Measurements from ENCODE around the gene APBA2. TPM values are rescaled to one million over a fixed set of nuclear protein-coding genes. Genes with fewer than 3 reads are reported as not detected.
A peak's percentile ranks its signal among the peaks of the same experiment; 100 is the strongest.

Gene APBA2
- total and polyA plus RNA-seq, 2 of the 4 experiments (the other 2 are of a cell fraction): 21.7 to 33.0 TPM

- WGBS, 2 experiments (ENCODE audit: extremely low coverage in 2 of 2, insufficient read length in 1 of 2): 100% methylated on average over 3 of the region's 12 CpGs; no CpG with 5 or more reads in 1 of the 2 experiments
- ChIA-PET POLR2A (ENCODE audit: unreplicated experiment) (no interaction called here), CTCF (interaction anchor here (0.8 to 1.6 kb wide), 2 partner anchors 13 to 38 kb away, joined by 3 to 4 read pairs; no protein-coding TSS in a partner anchor)
- Histone ChIP-seq H3K9me1 (ENCODE audit: insufficient read depth, low read length) (peaks cover 23% of the 10 kb centered on the region), H3K9me3 (ENCODE audit: control insufficient read depth, insufficient read depth, low read length) (no peaks in the 10 kb centered on the region), H2AK9ac (replicated peaks; ENCODE audit: low read depth, low read length, poor library complexity) (no peak overlapping the region), H3K4me3 (ENCODE audit: insufficient read depth, low read depth, low read length) (no peak overlapping the region), H3K9ac (ENCODE audit: low read depth, low read length) (no peak overlapping the region), H3K14ac (replicated peaks; ENCODE audit: low read depth, low read length) (no peak overlapping the region; the same call in 1 of the 2 replicates), H3K79me1 (ENCODE audit: low read depth in 1 of 2, low read length in 2 of 2) (peaks cover 23 to 51% of the 10 kb centered on the region in 2 experiments; a peak in 3 of 4 replicates), H4K20me1 (ENCODE audit: insufficient read depth, low read length) (no peaks in the 10 kb centered on the region), H2AK5ac (ENCODE audit: low read depth, low read length) (peak overlapping the region; percentile 87), H2BK15ac (ENCODE audit: low read depth, low read length) (0 out of 3 replicates have a peak overlapping the region, but pooled peaks have one; percentile 32), H3K4me1 (ENCODE audit: control insufficient read depth, insufficient read depth, low read length) (peaks cover 10% of the 10 kb centered on the region), H2BK20ac (ENCODE audit: low read depth, low read length) (peak overlapping the region; percentile 1; the same call in 1 of the 2 replicates), H3K27me3 (ENCODE audit: control insufficient read depth, insufficient read depth, low read length) (no peaks in the 10 kb centered on the region), H3K4me2 (ENCODE audit: low read depth, low read length) (no peak overlapping the region), H3K23ac (ENCODE audit: low read depth, low read length) (no peak overlapping the region), H3K18ac (ENCODE audit: low read depth, low read length) (no peak overlapping the region), H4K5ac (ENCODE audit: low read depth, low read length) (no peak overlapping the region), H2BK120ac (ENCODE audit: low read depth, low read length) (no peak overlapping the region), H2AFZ (replicated peaks; ENCODE audit: low read length, poor library complexity) (no peak overlapping the region), H3K27ac (ENCODE audit: insufficient read depth, low read length) (no peak overlapping the region), H3K4ac (ENCODE audit: low read depth, low read length) (no peak overlapping the region), H2BK5ac (ENCODE audit: low read depth, low read length, poor library complexity, severe bottlenecking) (no peak overlapping the region), H4K8ac (ENCODE audit: low read depth in 2 of 2, low read length in 2 of 2) (peak overlapping the region; percentile 19 to 63; a peak in 2 of 4 replicates), H3K56ac (ENCODE audit: extremely low read depth, insufficient read depth, low read length) (no peak overlapping the region), H4K91ac (ENCODE audit: insufficient read depth, low read depth, low read length) (no peak overlapping the region), H3K36me3 (ENCODE audit: control insufficient read depth, insufficient read depth, low read length) (no peaks in the 10 kb centered on the region)
- DNase-seq (no peak), ATAC-seq (ENCODE audit: low read depth) (no peak; the same call in 1 of the 2 replicates)
- intact Hi-C loops (cut with micrococcal nuclease) (no loop called here), in situ Hi-C loops (cut with MboI; ENCODE audit: low sequenced_read_pairs) (no loop called here), dilution Hi-C loops (cut with HindIII; ENCODE audit: low sequenced_read_pairs, unreplicated experiment) (no loop called here)
- no TSS peak for BruUV-seq (replicated peaks)
- TF ChIP-seq NFE2L2 (IDR thresholded peaks at IDR 0.05; ENCODE audit: low read depth, low read length): no peak
- TF ChIP-seq ELK1 (IDR thresholded peaks at IDR 0.05; ENCODE audit: borderline replicate concordance, low read depth, low read length): no peak
- TF ChIP-seq USF2 (IDR thresholded peaks at IDR 0.05; ENCODE audit: low read depth, low read length): no peak
- TF ChIP-seq SMC3 (IDR thresholded peaks at IDR 0.05; ENCODE audit: low read depth, low read length): no peak
- TF ChIP-seq MXI1 (IDR thresholded peaks at IDR 0.05; ENCODE audit: borderline replicate concordance, low read depth, low read length): no peak
- no peak for TF ChIP-seq RCOR1 (IDR thresholded peaks at IDR 0.05; ENCODE audit: insufficient replicate concordance, low read length)
- TF ChIP-seq RFX5 (IDR thresholded peaks at IDR 0.05; ENCODE audit: low read depth, low read length): no peak
- TF ChIP-seq CTCF (conservative IDR thresholded peaks at IDR 0.05; ENCODE audit: low read depth, low read length): no peak
- TF ChIP-seq MAZ (IDR thresholded peaks at IDR 0.05; ENCODE audit: borderline replicate concordance, low read depth, low read length): no peak
- no peak for TF ChIP-seq BHLHE40 (IDR thresholded peaks at IDR 0.05; ENCODE audit: low read depth, low read length)
- no peak for TF ChIP-seq RAD21 (IDR thresholded peaks at IDR 0.05; ENCODE audit: low read length)
- no peak for TF ChIP-seq CHD1 (IDR thresholded peaks at IDR 0.05; ENCODE audit: low read depth, low read length)
- no peak for TF ChIP-seq CEBPB (IDR thresholded peaks at IDR 0.05; ENCODE audit: low read depth, low read length)
- no peak for TF ChIP-seq POLR2A (IDR thresholded peaks at IDR 0.05; ENCODE audit: low read depth, low read length)
- TF ChIP-seq MAFK (IDR thresholded peaks at IDR 0.05; ENCODE audit: low read depth, low read length): no peak
Observed at GRCh38 chr15:28954466-28955159, 68.8 kb downstream of the APBA2 start.
